ENCODE results near the gene HOXA10. TPM values are rescaled to one million over a fixed set of nuclear protein-coding genes. Genes with fewer than 3 reads are reported as not detected.

Gene HOXA10
- total RNA-seq, 1 donor from 2014 or later, result 36.7 TPM

DNA sequence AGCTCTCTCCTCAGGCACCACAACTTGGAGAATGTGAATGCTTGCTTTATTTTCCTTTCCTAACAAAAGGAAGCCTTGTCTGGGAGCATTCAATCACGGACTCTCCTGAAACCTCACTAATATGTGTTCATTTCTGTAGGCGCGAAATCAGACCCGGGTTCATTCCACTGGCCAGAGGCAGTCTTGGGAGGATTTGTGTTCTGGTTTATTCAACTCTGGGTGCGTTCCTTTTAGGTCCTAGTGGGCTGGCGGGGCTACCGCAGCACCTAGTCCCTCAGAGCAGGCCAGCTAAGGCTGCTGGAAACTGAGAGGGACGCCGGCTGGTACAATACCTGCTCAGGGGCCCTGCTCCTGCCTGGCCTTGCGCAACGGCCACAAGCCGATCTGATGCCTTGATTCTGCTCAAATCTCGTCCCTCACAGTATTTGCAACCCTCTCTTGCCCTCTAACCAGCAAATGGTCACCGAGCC lies 51.1 kb downstream of the HOXA10 start:
- DNase-seq (ENCODE audit: low read depth), result no peak
- no peak for TF ChIP-seq CTCF (conservative IDR thresholded peaks at IDR 0.05; ENCODE audit: low read depth, low read length)
- H3K4me3 ChIP-seq (ENCODE audit: low read depth, low read length), result peak overlapping the region; percentile 77

- no peak for TF ChIP-seq CTCF (conservative IDR thresholded peaks at IDR 0.05; ENCODE audit: low read depth, low read length)
- H3K4me3 ChIP-seq (ENCODE audit: low read depth, low read length), result peak overlapping the region; percentile 77
- no peak for DNase-seq (ENCODE audit: low read depth)
Observed at GRCh38 chr7:27122077-27122910, 51.8 kb downstream of the HOXA10 start.

DNA sequence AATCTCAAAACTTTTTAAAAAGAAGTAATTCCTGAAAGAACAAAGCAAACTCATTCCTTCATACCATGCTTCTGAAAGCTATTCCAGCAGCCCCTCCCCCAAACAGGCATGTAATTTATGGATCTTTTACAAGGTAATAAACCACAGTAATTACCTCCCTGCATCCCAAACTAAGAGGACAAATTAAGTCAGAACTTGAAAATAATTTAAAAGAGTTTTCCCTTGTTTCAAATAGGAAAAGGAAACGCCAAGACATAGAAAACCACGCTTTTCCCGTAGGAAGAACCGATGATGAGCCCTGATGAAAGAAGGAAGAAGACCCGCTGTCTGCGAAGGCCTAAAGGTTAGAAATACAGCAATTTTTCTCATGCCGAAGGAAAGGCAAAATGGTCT lies 52.4 kb downstream of the HOXA10 start:
- TF ChIP-seq CTCF (conservative IDR thresholded peaks at IDR 0.05; ENCODE audit: low read depth, low read length), result no peak
- DNase-seq (ENCODE audit: low read depth), result no peak
- H3K4me3 ChIP-seq (ENCODE audit: low read depth, low read length), result peak overlapping the region; percentile 77

Other genes with a start within 250 kb of the HOXA10 start
- gene HOXA1, start 78.3 kb downstream of the HOXA10 start, total RNA-seq, result 5.7 and 7.1 TPM in 2 replicates
- gene HOXA2, start 71.6 kb downstream of the HOXA10 start, total RNA-seq, result 0.69 and 2.0 TPM in 2 replicates
- gene HOXA4, start 43.6 kb downstream of the HOXA10 start, total RNA-seq, result 9.2 and 14.6 TPM in 2 replicates
- 20.1 and 47.6 TPM in 2 replicates for gene HOXA5, start 30.6 kb downstream of the HOXA10 start, total RNA-seq
- gene HOXA6, start 26.5 kb downstream of the HOXA10 start, total RNA-seq, result 5.7 and 11.8 TPM in 2 replicates
- gene HOXA3, start 21.7 kb downstream of the HOXA10 start, total RNA-seq, result 14.4 and 33.2 TPM in 2 replicates
- gene HOXA7, start 17.6 kb downstream of the HOXA10 start, total RNA-seq, result 21.4 and 27.9 TPM in 2 replicates
- gene HOXA9, start 8.8 kb downstream of the HOXA10 start, total RNA-seq, result 82.4 and 104 TPM in 2 replicates
- gene HOXA11, start 10.9 kb upstream of the HOXA10 start, total RNA-seq, result 10.7 and 12.5 TPM in 2 replicates
- gene HOXA13, start 25.8 kb upstream of the HOXA10 start, total RNA-seq, result not detected in 2 replicates
- gene EVX1, start 68.5 kb upstream of the HOXA10 start, total RNA-seq, result not detected in 2 replicates